K562 treated with DMSO at 1 percent for 24 hours (cell line): ENCODE measurements around the gene CLDN5. TPM values are rescaled to one million over a fixed set of nuclear protein-coding genes. Genes with fewer than 3 reads are reported as not detected.

Source experiments
- total RNA-seq: library from RNA; unstranded; fragments of 300-600 nt; gene quantifications from 2 replicates; pipeline ENCODE4 v1.2.3, GENCODE V29; 2022; ENCODE audit warnings: low read depth; ENCODE audit not compliant: insufficient read depth

CLDN5 gene
- total RNA-seq: 0.97 and 1.1 TPM in 2 replicates

DNA sequence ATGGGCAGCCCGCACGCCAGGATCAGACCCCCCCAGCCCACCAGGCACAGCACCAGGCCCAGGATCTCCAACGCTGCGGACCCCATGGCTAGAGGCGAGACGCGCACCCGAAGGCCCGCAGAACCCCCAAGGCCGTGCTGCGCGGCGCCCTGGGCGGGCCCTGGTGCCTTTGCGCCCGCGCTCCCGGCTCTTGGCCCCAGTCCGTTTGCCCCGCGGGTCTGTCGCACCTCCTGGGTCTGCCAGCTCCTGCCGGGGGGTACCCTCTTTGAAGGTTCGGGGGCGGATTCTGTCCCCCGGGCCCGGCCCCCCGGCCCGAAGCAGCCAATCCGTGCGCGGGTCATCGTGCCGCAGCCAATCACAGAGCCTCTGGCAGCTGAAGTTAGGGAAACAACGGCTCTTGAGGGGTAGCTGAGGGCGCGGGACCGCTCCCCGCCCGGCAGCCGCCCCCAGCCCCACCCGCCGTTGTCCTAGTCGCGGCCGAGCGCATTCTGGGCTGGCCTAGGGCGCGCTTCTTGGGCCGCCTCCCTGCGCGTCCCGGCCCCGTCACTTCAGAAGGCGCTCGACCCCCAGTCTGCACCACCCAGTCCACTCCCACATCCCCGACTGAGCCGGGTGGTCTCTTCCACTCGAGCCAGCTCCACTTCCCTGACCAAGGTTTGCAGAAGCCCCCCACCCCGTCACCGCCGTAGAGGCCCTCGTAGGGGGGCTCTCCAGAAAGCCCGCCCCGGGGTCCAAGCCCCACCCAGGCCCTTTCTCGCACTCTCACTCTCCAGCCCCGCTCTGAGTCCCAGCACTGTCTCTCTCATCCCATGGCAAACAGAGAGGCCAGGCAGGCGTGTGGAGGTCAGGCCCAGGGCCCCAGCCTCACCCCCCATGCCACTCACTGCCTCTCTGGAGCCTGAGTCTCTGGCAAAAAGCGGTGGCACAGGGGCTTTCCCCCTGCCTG is at the start of gene CLDN5:
Gene CLDN5 (minus strand): TSS at position 241 of the 946 bp plus-strand sequence. CDS start 155 bp downstream, at position 86.

DNA sequence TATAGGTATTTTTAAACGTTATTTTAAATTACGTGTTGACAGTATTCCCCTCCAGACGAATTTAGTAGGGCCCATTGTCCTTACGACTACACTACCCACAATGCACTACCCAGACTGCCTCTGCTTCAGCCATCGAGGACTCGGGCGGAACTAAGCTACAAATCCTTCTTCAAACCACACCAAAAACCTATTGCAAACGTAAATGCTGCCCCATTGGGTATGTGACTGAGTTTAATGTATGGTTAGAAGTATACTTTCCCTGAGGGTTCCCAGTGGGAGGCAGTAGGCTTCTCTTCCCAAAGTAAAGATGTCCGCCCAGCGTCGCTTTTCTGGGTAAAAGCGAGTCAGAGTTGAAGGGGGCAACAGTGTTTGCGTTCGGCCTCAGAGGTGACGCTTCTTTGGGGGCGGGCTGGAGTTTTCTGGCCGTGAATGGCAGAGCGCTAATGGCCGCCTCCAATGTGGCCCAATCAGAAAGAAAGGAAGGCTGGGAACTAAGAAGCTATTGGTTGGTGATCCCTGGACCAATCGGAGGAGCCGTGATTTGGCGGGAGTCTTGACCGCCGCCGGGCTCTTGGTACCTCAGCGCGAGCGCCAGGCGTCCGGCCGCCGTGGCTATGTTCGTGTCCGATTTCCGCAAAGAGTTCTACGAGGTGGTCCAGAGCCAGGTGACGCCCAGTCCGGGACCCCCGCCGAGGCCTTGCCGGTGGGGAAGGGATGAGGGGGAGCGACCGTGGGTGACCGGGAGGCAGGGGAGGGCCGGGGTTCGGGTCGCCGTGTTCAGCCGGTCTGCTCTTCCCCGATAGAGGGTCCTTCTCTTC is 44.6 kb downstream of the CLDN5 start, which contains the start of gene CDC45:
Gene CDC45 (plus strand): TSS at position 566 of the 818 bp plus-strand sequence. CDS start 49 bp downstream, at position 615.

GRCh38 chr22:19478901-19479354 is 45.3 kb downstream of the CLDN5 start, which contains the start of gene UFD1:
TSS of gene UFD1 (minus strand) at chr22:19479193. CDS start at chr22:19479085, 108 bp downstream.

Other genes starting within 250 kb of the CLDN5 start
- gene CLTCL1, start 232.7 kb downstream of the CLDN5 start, total RNA-seq: 32.0 and 36.4 TPM in 2 replicates
- 111 and 112 TPM in 2 replicates for gene HIRA, start 92.7 kb downstream of the CLDN5 start, total RNA-seq
- 111 and 128 TPM in 2 replicates for gene MRPL40, start 91.9 kb downstream of the CLDN5 start, total RNA-seq
- gene C22orf39, start 76.7 kb downstream of the CLDN5 start, total RNA-seq: 128 and 132 TPM in 2 replicates
- 418 and 433 TPM in 2 replicates for gene UFD1, start 45.2 kb downstream of the CLDN5 start, total RNA-seq
- gene CDC45, start 44.5 kb downstream of the CLDN5 start, total RNA-seq: 210 and 225 TPM in 2 replicates
- 66.6 and 70.3 TPM in 2 replicates for gene SEPTIN5, start 190.1 kb upstream of the CLDN5 start, total RNA-seq
- 114 and 143 TPM in 2 replicates for gene GP1BB, start 199.1 kb upstream of the CLDN5 start, total RNA-seq
- 18.1 and 21.7 TPM in 2 replicates for gene TBX1, start 236.4 kb upstream of the CLDN5 start, total RNA-seq